Measurements from ENCODE around the gene AFF2.

The AFF2 gene

DNA sequence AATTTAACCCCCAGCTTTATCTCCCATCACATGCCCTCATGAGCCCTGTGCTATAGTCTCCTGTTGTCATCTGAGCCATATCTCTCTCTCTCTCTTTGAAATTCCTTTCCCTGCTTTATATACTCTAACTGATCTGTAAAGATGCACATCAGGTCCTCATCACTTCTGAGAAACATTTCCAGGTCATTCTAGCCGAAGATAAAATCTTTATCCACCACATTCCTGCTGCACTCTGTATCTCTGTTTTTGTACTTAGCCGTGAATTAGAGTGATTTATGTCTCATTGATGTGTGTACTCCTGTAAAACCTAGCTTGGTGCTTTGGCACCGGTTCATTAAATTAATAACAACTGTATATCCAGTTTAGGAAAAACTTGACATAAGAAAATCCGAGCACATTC lies 113.2 kb downstream of the AFF2 start:
- no peak for DNase-seq (ENCODE audit: extremely low read depth, low read depth)
- TF ChIP-seq, protein P1, sequence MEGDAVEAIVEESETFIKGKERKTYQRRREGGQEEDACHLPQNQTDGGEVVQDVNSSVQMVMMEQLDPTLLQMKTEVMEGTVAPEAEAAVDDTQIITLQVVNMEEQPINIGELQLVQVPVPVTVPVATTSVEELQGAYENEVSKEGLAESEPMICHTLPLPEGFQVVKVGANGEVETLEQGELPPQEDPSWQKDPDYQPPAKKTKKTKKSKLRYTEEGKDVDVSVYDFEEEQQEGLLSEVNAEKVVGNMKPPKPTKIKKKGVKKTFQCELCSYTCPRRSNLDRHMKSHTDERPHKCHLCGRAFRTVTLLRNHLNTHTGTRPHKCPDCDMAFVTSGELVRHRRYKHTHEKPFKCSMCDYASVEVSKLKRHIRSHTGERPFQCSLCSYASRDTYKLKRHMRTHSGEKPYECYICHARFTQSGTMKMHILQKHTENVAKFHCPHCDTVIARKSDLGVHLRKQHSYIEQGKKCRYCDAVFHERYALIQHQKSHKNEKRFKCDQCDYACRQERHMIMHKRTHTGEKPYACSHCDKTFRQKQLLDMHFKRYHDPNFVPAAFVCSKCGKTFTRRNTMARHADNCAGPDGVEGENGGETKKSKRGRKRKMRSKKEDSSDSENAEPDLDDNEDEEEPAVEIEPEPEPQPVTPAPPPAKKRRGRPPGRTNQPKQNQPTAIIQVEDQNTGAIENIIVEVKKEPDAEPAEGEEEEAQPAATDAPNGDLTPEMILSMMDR (IDR thresholded peaks at IDR 0.05; ENCODE audit: low read depth, low read length), result no peak

- TF ChIP-seq, protein P1 (IDR thresholded peaks at IDR 0.05; ENCODE audit: low read depth, low read length), result no peak
- DNase-seq (ENCODE audit: extremely low read depth, low read depth), result no peak
These were observed 115.1 kb downstream of the AFF2 start for GRCh38 chrX:148615491-148615890.

- DNase-seq (ENCODE audit: extremely low read depth, low read depth), result no peak
- TF ChIP-seq, protein P1 (IDR thresholded peaks at IDR 0.05; ENCODE audit: low read depth, low read length), result no peak
These were observed 118.3 kb downstream of the AFF2 start for GRCh38 chrX:148618470-148619445.

DNA sequence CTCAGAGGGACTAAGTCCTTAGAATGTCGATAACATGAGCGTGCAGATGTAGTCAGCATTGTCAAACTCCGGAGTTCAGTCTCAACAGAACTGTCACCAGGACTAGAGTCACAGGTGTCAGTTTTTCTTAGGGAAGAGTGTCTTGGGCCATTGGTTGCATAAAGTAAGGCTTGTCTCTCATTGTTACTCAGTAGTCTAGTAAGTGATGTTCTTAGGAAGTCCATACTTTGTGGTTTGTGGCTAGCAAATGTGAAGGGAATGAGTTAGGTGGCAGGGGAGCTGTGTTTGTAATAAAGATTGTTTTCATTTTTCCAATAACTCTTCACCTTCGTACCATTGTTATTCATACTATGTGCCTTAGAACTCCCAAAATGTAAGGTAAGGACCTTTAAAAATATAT lies 119.6 kb downstream of the AFF2 start:
- TF ChIP-seq, protein P1 (IDR thresholded peaks at IDR 0.05; ENCODE audit: low read depth, low read length), result no peak
- DNase-seq (ENCODE audit: extremely low read depth, low read depth), result no peak

DNA sequence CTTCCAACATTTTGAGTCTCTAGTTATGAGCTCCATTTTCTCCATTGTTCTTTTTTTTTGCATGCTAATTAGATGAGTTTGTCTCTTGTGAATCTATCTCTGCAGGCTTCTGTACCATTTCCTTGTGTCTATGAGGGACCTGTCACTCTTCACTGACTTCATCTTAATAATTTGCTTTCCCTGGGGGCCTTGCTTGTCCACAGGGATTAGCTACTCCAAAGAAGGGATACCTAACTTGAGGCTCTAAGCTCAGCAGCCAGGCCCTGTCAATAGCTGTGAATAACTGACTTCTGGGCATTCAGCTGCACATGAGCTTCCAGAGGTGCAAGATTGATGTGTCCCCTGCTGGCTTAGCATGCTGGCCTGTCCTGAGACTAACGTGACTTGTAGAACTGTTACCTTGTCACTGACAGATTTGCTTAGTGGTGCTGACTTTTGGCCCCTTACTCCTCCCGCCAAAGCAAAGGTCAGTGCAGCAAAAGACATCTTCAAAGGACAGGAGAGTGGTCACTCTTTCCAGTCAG lies 124.6 kb downstream of the AFF2 start:
- TF ChIP-seq, protein P1 (IDR thresholded peaks at IDR 0.05; ENCODE audit: low read depth, low read length), result no peak
- no peak for DNase-seq (ENCODE audit: extremely low read depth, low read depth)

- DNase-seq (ENCODE audit: extremely low read depth, low read depth), result no peak
- TF ChIP-seq, protein P1 (IDR thresholded peaks at IDR 0.05; ENCODE audit: low read depth, low read length), result no peak
These were observed 128.2 kb downstream of the AFF2 start for GRCh38 chrX:148628621-148629020.

DNA sequence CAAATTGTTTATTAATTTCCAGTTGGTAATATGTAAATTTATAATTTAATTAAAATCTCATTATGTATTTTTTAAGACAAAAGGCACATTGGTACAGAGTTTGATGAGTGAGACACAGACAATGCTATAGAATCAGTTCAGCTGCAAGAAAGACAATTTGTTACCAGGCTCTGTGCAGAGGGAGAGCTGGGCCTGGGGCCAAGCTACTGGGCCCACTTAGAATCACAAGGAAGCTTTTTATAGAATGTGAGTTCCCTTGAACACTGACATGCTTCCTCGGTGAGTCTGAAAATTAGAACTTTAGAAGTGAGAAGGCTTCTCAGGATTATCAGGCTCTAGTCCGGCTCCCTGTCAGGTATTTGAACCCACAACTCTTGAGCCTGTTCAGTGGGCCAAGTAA lies 129.0 kb downstream of the AFF2 start:
- DNase-seq (ENCODE audit: extremely low read depth, low read depth), result no peak
- TF ChIP-seq, protein P1 (IDR thresholded peaks at IDR 0.05; ENCODE audit: low read depth, low read length), result no peak

Measured in AG09319 (cell line).